GM23338 (cell line): Measurements from ENCODE around the gene CCDC3. TPM values are rescaled to one million over a fixed set of nuclear protein-coding genes. Genes with fewer than 3 reads are reported as not detected.
"Not testable (repeated sequence)": the region's sequence is repeated elsewhere in the genome, so short reads cannot be mapped to it uniquely, and the experiment has no call there.

Experiments
- ATAC-seq: fragments of 200-7000 bp; cut with Tn5 transposase; 3 replicates; pipeline ENCODE4 v1.9.1; 2020
- DNase-seq: peaks from one replicate; pipeline ENCODE4 v3.0.0-alpha.2; 2015; ENCODE audit warnings: low spot score
- H2AFZ ChIP-seq: fragments of 200-600 bp; sonication (generic); 2 replicates; pipeline ENCODE4 v1.8.0; 2016; ENCODE audit warnings: antibody characterized with exemption, mild to moderate bottlenecking, moderate library complexity
- H3F3A ChIP-seq: fragments of 200-600 bp; sonication (generic); replicated peaks from 2 replicates; pipeline ENCODE4 v1.8.0; 2017; ENCODE audit warnings: antibody characterized with exemption, mixed run types, low read depth
- H3K27ac ChIP-seq: fragments of 200-600 bp; sonication (generic); 2 replicates; pipeline ENCODE4 v1.6.1; 2016; ENCODE audit warnings: low read depth
- H3K27me3 ChIP-seq: fragments of 200-600 bp; sonication (generic); 2 replicates; pipeline ENCODE4 v1.8.0; 2016; ENCODE audit warnings: mild to moderate bottlenecking, mixed run types, moderate library complexity; ENCODE audit not compliant: insufficient read depth
- H3K36me3 ChIP-seq: fragments of 200-600 bp; sonication (generic); 2 replicates; pipeline ENCODE4 v1.8.0; 2016; ENCODE audit warnings: mild to moderate bottlenecking; ENCODE audit not compliant: insufficient read depth
- H3K4me1 ChIP-seq: fragments of 200-600 bp; sonication (generic); 2 replicates; pipeline ENCODE4 v1.8.0; 2016; ENCODE audit warnings: mild to moderate bottlenecking, moderate library complexity; ENCODE audit not compliant: insufficient read depth
- H3K4me2 ChIP-seq: fragments of 200-600 bp; sonication (generic); 2 replicates; pipeline ENCODE4 v1.7.1; 2017; ENCODE audit warnings: mixed run types
- H3K4me3 ChIP-seq: fragments of 200-600 bp; sonication (generic); 2 replicates; pipeline ENCODE4 v1.6.1; 2016; ENCODE audit warnings: mixed run types
- H3K79me2 ChIP-seq: fragments of 200-600 bp; sonication (generic); replicated peaks from 2 replicates; pipeline ENCODE4 v1.8.0; 2017; ENCODE audit warnings: mild to moderate bottlenecking; ENCODE audit not compliant: insufficient read depth
- H3K9me2 ChIP-seq: fragments of 200-600 bp; sonication (generic); 2 replicates; pipeline ENCODE4 v1.8.0; 2017; ENCODE audit not compliant: insufficient read depth
- H4K20me1 ChIP-seq: fragments of 200-600 bp; sonication (generic); replicated peaks from 2 replicates; pipeline ENCODE4 v1.8.0; 2017; ENCODE audit warnings: mild to moderate bottlenecking; ENCODE audit not compliant: insufficient read depth
- H3K27ac Mint-ChIP-seq: 2 replicates; pipeline ENCODE4 v1.8.0; 2020; ENCODE audit warnings: inconsistent platforms, mild to moderate bottlenecking, moderate library complexity, mixed read lengths
- H3K27me3 Mint-ChIP-seq: 3 replicates; pipeline ENCODE4 v1.8.0; 2022; ENCODE audit warnings: low read depth, mild to moderate bottlenecking, moderate library complexity, mixed read lengths, inconsistent platforms; ENCODE audit not compliant: insufficient read depth, poor library complexity
- H3K36me3 Mint-ChIP-seq: 3 replicates; pipeline ENCODE4 v1.8.0; 2021; ENCODE audit warnings: low read depth, mild to moderate bottlenecking, inconsistent platforms, moderate library complexity, mixed read lengths
- H3K4me1 Mint-ChIP-seq: 3 replicates; pipeline ENCODE4 v1.8.0; 2020; ENCODE audit warnings: mild to moderate bottlenecking, inconsistent platforms, mixed read lengths
- H3K4me3 Mint-ChIP-seq: 3 replicates; pipeline ENCODE4 v1.8.0; 2021; ENCODE audit warnings: moderate library complexity, mild to moderate bottlenecking, inconsistent platforms, mixed read lengths
- H3K9me3 Mint-ChIP-seq: 3 replicates; pipeline ENCODE4 v1.8.0; 2020; ENCODE audit warnings: moderate library complexity, mild to moderate bottlenecking, inconsistent platforms, mixed read lengths
- CREB1 ChIP-seq: fragments of 250-450 bp; sonication (Bioruptor Pico); IDR thresholded peaks from 2 replicates; pipeline ENCODE4 v1.5.0; 2020; ENCODE audit warnings: low read depth, mild to moderate bottlenecking, moderate library complexity
- ETS1 ChIP-seq: IDR thresholded peaks from 2 replicates; pipeline ENCODE4 v1.6.1; 2016; ENCODE audit warnings: antibody characterized with exemption
- EZH2 ChIP-seq: fragments of 200-600 bp; sonication (generic); IDR thresholded peaks from one replicate; pipeline ENCODE4 v1.8.0; 2017; ENCODE audit warnings: antibody characterized with exemption, mild to moderate bottlenecking, low read depth; ENCODE audit not compliant: unreplicated experiment
- EZH2phosphoT487 ChIP-seq: fragments of 200-600 bp; sonication (generic); IDR thresholded peaks from one replicate; pipeline ENCODE4 v1.8.1; 2018; ENCODE audit warnings: antibody characterized with exemption; ENCODE audit not compliant: unreplicated experiment
- JUNB ChIP-seq: IDR thresholded peaks from one replicate; pipeline ENCODE4 v1.6.1; 2016; ENCODE audit warnings: antibody characterized with exemption; ENCODE audit not compliant: unreplicated experiment
- NANOG ChIP-seq: IDR thresholded peaks from 2 replicates; pipeline ENCODE4 v1.6.1; 2016; ENCODE audit warnings: antibody characterized with exemption, borderline replicate concordance
- POLR2AphosphoS5 ChIP-seq: IDR thresholded peaks from 2 replicates; pipeline ENCODE4 v1.6.1; 2016; ENCODE audit warnings: antibody characterized with exemption, low read depth
- STAT1 ChIP-seq: IDR thresholded peaks from one replicate; pipeline ENCODE4 v1.6.1; 2016; ENCODE audit warnings: antibody characterized with exemption; ENCODE audit not compliant: unreplicated experiment
- ZNF331 ChIP-seq: fragments of 250-450 bp; sonication (Bioruptor Pico); IDR thresholded peaks from 2 replicates; pipeline ENCODE4 v1.5.0; 2020; ENCODE audit warnings: low read depth, mild to moderate bottlenecking, moderate library complexity
- ZNF462 ChIP-seq: fragments of 250-450 bp; sonication (Bioruptor Pico); IDR thresholded peaks from 2 replicates; pipeline ENCODE4 v1.5.0; 2020; ENCODE audit warnings: mild to moderate bottlenecking, moderate library complexity
- polyA plus RNA-seq: library from polyadenylated mRNA; unstranded; fragments of >200 nt; fragmentation: Nextera tagmentation; extraction: Ambion mirVana; gene quantifications from 2 replicates; pipeline ENCODE4 v1.2.1, GENCODE V29; 2016
- total RNA-seq: library from RNA; depleted of rRNA; stranded (reverse); fragments of >200 nt; shearing (Covaris generic); gene quantifications from 2 replicates; pipeline ENCODE4 v1.2.3, GENCODE V29; 2014
- TF ChIP-seq, protein P1 (sequence below): IDR thresholded peaks from one replicate; pipeline ENCODE4 v1.6.1; 2018; ENCODE audit warnings: antibody characterized with exemption; ENCODE audit not compliant: unreplicated experiment

CCDC3 gene
- total and polyA plus RNA-seq, 2 experiments from 2014 or later, result 1.4 to 5.2 TPM

DNA sequence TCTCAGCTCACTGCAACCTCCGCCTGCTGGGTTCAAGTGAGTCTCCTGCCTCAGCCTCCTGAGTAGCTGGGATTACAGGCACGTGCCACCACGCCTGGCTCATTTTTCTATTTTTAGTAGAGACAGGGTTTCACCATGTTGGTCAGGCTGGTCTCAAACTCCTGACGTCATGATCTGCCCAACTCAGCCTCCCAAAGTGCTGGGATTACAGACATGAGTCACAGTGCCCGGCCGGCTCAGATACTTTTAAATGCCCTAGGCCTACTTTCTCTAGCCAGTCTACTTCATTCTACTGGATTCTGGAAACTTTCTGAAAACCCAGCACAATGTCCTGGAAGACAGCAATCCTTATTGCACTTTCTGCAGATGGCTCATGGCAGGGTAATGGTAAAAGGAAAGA, 136.0 kb downstream of the CCDC3 start:
- H3K4me3 ChIP-seq, H3K79me2 ChIP-seq, H4K20me1 ChIP-seq, ATAC-seq, H3K36me3 Mint-ChIP-seq, H3K4me2 ChIP-seq, H3K9me2 ChIP-seq, H3K36me3 ChIP-seq, H3K4me1 ChIP-seq, H3K4me1 Mint-ChIP-seq, H3K27me3 Mint-ChIP-seq, H3K27me3 ChIP-seq, H3F3A ChIP-seq, H3K27ac Mint-ChIP-seq, DNase-seq, H3K9me3 Mint-ChIP-seq, H3K27ac ChIP-seq, H2AFZ ChIP-seq, H3K4me3 Mint-ChIP-seq: not testable (repeated sequence)

GRCh38 chr10:12862459-12862858, 139.1 kb downstream of the CCDC3 start:
- DNase-seq (no peak), ATAC-seq (no peak)
- no peak overlapping the region for H3K4me3 ChIP-seq
- H3K79me2 ChIP-seq, result no peaks in the 10 kb centered on the region
- Mint-ChIP-seq H3K36me3 (no peaks in the 10 kb centered on the region; the same call in 2 of the 3 replicates), H3K9me3 (no peaks in the 10 kb centered on the region), H3K27me3 (peaks cover 4% of the 10 kb centered on the region), H3K27ac (no peak overlapping the region), H3K4me1 (no peaks in the 10 kb centered on the region), H3K4me3 (no peak overlapping the region)
- H3K4me2 ChIP-seq, result no peak overlapping the region
- H4K20me1 ChIP-seq, result no peaks in the 10 kb centered on the region
- H2AFZ ChIP-seq, result no peak overlapping the region
- no peaks in the 10 kb centered on the region for H3K36me3 ChIP-seq
- no peaks in the 10 kb centered on the region for H3K27me3 ChIP-seq
- H3F3A ChIP-seq, result no peaks in the 10 kb centered on the region
- no peaks in the 10 kb centered on the region for H3K4me1 ChIP-seq
- H3K27ac ChIP-seq, result no peak overlapping the region
- H3K9me2 ChIP-seq, result no peaks in the 10 kb centered on the region
- no peak for TF ChIP-seq EZH2phosphoT487
- no peak for TF ChIP-seq CREB1 (CRISPR knock-in tag)
- TF ChIP-seq ETS1, result no peak
- no peak for TF ChIP-seq POLR2AphosphoS5
- TF ChIP-seq ZNF462 (CRISPR knock-in tag), result no peak
- TF ChIP-seq, protein P1, sequence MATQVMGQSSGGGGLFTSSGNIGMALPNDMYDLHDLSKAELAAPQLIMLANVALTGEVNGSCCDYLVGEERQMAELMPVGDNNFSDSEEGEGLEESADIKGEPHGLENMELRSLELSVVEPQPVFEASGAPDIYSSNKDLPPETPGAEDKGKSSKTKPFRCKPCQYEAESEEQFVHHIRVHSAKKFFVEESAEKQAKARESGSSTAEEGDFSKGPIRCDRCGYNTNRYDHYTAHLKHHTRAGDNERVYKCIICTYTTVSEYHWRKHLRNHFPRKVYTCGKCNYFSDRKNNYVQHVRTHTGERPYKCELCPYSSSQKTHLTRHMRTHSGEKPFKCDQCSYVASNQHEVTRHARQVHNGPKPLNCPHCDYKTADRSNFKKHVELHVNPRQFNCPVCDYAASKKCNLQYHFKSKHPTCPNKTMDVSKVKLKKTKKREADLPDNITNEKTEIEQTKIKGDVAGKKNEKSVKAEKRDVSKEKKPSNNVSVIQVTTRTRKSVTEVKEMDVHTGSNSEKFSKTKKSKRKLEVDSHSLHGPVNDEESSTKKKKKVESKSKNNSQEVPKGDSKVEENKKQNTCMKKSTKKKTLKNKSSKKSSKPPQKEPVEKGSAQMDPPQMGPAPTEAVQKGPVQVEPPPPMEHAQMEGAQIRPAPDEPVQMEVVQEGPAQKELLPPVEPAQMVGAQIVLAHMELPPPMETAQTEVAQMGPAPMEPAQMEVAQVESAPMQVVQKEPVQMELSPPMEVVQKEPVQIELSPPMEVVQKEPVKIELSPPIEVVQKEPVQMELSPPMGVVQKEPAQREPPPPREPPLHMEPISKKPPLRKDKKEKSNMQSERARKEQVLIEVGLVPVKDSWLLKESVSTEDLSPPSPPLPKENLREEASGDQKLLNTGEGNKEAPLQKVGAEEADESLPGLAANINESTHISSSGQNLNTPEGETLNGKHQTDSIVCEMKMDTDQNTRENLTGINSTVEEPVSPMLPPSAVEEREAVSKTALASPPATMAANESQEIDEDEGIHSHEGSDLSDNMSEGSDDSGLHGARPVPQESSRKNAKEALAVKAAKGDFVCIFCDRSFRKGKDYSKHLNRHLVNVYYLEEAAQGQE, result no peak
- no peak for TF ChIP-seq EZH2
- no peak for TF ChIP-seq NANOG
- no peak for TF ChIP-seq ZNF331 (CRISPR knock-in tag)
- no peak for TF ChIP-seq STAT1
- no peak for TF ChIP-seq JUNB
